Activated gamma-delta T cell treated with Interleukin-2 at 50 U/mL for 16 hours (primary cell): ENCODE data around the gene THBS2.
"Not testable (repeated sequence)": the region's sequence is repeated elsewhere in the genome, so short reads cannot be mapped to it uniquely, and the experiment has no call there.

ENCODE experiments used
- DNase-seq: peaks from one replicate; pipeline ENCODE4 v3.0.0-alpha.2; 2020

The THBS2 gene

DNA sequence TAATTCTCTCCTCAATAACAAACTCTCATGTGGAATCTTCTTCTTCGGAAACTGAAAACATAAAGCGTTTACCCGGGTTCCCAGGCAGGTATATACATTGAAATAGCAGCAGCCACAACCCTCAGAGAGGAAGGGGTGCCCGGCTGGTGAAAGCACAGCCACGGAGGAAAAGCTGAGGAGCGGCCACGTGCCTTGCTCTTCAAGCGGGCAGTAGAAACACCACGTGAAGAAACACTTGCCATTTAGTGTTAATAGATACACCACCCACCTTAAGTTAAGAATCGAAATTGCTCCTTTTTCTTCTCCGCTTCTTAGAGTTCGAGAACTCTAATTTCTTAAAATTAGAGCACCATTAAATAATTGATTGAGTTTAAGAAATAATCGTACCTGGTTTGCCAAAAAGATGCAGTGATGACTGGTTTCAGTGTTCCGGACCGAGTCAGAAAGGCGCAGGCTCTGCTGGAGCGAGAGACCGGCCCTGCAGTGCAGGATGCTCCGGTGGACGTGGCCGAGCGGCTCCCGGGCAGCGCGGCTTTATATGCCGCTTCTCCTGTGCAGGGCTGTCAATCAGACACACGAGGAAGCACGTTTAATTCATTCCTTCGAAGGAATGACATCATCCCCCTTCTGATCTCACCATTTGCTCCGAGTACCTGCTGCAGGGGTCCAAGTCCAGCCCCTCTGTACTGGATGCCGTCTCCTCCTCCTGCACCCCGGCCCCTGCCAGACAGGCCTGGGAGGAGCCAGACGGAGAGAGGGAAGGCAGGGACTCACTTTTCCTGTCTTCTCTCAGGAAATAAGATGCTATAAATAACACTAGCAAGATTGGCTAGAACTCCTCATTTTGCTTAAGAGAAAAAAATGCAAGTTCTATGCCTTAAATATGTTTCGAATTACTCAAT lies at the start of gene THBS2:
Gene THBS2 (minus strand): TSS at position 510 of the 902 bp plus-strand sequence. CDS start 3,062 bp downstream, outside the sequence.
- DNase-seq: no peak

DNA sequence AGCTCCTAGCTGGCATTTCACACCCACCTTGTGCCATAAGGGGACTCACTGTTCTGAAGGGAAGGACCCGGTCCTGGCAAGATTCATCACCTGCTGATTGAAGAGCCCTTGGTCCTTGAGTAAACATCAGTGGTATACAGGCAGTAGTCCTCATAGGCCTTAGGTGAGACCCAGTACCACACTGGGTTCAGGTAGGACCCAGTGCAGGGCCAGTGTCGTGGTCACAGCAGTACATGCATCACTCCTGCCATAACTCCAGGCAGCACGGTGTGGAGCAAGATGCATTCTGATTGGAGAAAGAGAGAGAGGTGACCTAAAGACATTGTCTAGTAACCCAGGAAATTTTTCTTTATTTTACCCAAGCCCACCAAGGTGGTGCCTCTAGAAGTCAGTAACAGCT lies 49.1 kb upstream of the THBS2 start:
- no peak for DNase-seq

DNA sequence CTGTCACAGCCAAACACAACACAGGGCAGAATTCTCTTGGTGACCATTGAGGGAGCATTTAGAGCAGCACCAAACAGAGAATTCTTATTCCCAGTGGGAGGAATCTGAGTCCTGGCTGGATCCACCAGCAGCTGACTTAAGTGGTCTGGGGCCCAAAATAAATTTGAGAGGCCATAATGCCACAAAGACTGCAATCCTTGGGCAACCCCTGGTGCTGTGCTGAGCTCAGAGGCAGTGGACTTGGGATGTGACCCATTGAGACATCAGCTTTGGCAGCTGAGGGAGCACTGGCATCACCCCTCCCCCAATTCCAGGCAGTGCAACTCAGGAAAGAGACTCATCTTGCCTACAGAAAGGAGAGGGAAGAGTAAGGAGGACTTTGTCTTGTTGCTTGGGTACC lies 48.6 kb upstream of the THBS2 start:
- no peak for DNase-seq

DNA sequence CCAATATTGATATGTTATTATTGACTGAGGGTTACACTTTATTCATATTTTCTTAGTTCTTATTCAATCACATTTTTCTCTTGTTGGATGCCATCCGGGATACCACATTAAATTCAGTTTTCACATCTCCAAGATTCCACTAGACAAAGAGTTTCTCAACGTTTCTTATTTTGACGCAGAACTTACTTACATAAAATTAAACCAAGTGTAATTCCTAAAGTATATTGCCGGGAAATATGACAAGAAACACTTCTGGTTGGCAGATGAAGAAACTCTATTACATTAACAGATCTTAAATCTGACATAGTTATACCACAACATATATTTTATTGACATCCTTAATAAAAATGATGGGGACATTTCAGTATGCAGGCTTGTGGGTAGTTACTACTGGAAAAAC lies 47.3 kb upstream of the THBS2 start:
- DNase-seq: no peak

DNA sequence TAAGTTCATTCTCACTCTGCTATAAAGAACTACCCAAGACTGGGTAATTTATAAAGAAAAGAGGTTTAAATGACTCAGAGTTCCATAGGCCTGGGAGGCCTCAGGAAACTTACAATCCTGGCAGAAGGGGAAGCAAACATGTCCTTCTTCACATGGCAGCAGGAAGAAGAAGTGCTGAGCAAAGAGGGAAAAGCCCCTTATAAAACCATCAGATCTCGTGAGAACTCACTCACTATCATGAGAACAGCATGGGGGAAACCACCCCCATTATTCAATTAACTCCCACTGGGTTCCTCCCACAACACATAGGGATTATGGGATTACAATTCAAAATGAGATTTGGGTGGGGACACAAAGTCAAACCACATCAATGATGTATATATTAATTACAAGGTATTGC lies 45.0 kb upstream of the THBS2 start:
- DNase-seq: not testable (repeated sequence)

DNA sequence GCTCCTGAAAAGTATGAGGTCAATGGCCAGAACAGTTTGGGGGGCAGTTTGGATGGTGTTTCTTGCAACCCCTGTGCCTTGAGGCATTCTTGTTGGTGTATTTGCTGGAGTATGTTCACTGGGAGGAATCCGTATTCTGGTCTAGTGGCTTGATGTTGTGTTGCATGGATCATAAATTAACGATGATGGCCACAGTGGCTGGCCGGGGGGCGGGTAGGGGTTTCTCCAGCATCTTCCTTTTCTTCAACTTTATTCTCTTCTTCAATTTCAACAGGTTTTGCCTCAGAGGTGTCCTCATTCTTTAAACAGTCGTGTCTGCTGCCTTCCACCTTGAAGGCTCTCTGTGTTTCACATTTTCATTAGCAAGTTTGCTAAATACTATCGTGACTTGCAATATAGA lies 43.0 kb upstream of the THBS2 start:
- DNase-seq: no peak

DNA sequence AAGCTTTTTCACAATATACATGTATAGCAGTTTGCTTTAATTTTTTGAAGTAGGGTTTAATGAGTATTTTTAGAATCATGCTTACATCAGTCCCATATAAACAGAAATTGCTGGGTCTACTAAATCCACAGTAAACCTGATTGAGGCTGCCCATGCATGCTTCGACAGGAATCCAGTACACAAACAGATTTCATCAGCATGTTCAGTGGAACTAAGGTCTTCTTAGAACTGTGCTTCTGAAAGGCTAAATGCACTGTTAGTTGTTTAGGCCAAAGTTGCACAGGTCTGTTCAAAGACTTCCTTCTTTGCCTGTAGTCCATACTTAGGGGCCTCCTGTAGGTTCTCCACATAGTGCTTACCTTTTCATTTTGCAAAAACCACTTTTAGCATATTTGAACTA lies 42.5 kb upstream of the THBS2 start:
- no peak for DNase-seq

GRCh38 chr6:169293196-169293595 lies 39.5 kb upstream of the THBS2 start:
- DNase-seq: no peak

- DNase-seq: no peak
These were observed 38.9 kb upstream of the THBS2 start for GRCh38 chr6:169292338-169293124.

- no peak for DNase-seq
These were observed 38.1 kb upstream of the THBS2 start for GRCh38 chr6:169291646-169292337.

DNA sequence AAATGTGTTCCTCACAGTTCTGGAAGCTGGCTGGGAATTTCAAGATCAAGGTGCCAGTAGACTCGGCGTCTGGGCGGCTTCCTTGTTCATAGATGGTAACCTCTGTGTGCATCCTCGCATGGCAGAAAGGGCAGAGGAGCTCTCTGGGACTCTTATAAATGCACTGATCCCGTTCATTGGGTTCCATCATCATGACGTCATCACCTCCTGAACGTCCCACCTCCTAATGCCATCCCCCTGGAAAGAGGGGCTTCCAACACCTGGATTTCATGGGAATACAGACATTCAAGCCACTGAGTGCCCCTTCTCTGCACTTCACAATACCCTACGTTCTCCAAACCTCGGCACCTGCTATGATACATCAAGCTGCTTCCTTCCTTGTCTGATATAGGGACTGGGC lies 37.5 kb upstream of the THBS2 start:
- DNase-seq: no peak

- no peak for DNase-seq
These were observed 36.1 kb upstream of the THBS2 start for GRCh38 chr6:169289619-169290339.

GRCh38 chr6:169289257-169289618 lies 35.6 kb upstream of the THBS2 start:
- no peak for DNase-seq

GRCh38 chr6:169288591-169288990 lies 34.9 kb upstream of the THBS2 start:
- no peak for DNase-seq

GRCh38 chr6:169287675-169288074 lies 34.0 kb upstream of the THBS2 start:
- DNase-seq: no peak

GRCh38 chr6:169286961-169287360 lies 33.3 kb upstream of the THBS2 start:
- no peak for DNase-seq

DNA sequence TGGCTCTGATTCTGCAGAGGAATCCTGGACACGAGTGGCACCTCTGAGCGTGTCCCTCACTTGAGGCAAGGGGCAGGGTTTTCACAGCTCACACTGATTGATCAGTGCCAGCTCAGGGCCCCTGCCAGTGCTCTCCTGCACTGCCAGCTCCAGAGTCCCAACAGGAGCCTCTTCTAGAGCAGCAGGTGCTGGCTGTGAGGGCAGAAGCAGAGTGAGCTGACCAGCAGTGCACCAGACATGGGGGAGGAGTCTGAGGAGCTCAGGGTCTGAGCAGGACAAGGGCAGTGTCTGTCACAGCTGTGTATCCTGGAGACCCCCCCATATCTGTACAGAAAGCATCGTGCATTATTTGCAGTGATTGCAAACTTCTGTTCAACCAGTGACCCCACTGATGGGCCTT lies 31.5 kb upstream of the THBS2 start:
- DNase-seq: no peak

- DNase-seq: no peak
These were observed 30.3 kb upstream of the THBS2 start for GRCh38 chr6:169283924-169284323.

- no peak for DNase-seq
These were observed 28.4 kb upstream of the THBS2 start for GRCh38 chr6:169282043-169282442.

- no peak for DNase-seq
These were observed 24.0 kb upstream of the THBS2 start for GRCh38 chr6:169277619-169278018.

- DNase-seq: no peak
These were observed 21.1 kb upstream of the THBS2 start for GRCh38 chr6:169274781-169275180.

GRCh38 chr6:169273511-169273910 lies 19.9 kb upstream of the THBS2 start:
- no peak for DNase-seq

DNA sequence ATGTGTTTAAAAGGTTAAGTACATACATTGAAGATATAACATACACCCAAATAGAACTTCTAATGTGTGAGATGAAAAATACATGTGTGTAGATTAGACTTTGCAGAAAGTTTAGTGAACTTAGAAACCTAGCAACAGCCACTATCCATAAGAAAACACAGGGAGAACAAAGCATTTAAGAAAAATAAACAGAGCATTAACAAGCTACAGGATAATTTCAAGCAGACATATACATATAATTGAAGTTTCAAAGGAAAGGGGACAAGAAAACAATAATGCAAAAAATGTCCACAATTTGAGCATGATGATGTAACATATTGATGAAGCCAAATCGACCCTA lies 18.2 kb upstream of the THBS2 start:
- DNase-seq: no peak
